OCI-LY3 (cell line): Measurements from ENCODE around the gene SUPT3H.

Experiments used
- CTCF ChIP-seq: fragments of 200-600, 300-600 bp; sonication (generic); IDR thresholded peaks from 2 replicates; pipeline ENCODE4 v1.5.1; 2014; ENCODE audit warnings: antibody characterized with exemption, low read length, low read depth
- EZH2phosphoT487 ChIP-seq: fragments of 200-600 bp; shearing (Covaris generic); IDR thresholded peaks from 2 replicates; pipeline ENCODE4 v1.6.1; 2018; ENCODE audit warnings: antibody characterized with exemption, mixed run types, low read depth

- TF ChIP-seq CTCF (peak; percentile 28; the same call in 1 of the 2 replicates), EZH2phosphoT487 (no peak)
Measured at GRCh38 chr6:44868335-44868668, 509.4 kb downstream of the SUPT3H start.
